SK-N-MC (cell line): ENCODE measurements around the gene PLA2G15.

Experiments used
- EZH2 ChIP-seq: fragments of 200-600 bp; sonication (generic); IDR thresholded peaks from one replicate; pipeline ENCODE4 v1.6.1; 2017; ENCODE audit warnings: antibody characterized with exemption
- POLR2AphosphoS5 ChIP-seq: IDR thresholded peaks from 2 replicates; pipeline ENCODE4 v1.6.1; 2012; ENCODE audit warnings: mild to moderate bottlenecking, low read depth, low read length, borderline replicate concordance

DNA sequence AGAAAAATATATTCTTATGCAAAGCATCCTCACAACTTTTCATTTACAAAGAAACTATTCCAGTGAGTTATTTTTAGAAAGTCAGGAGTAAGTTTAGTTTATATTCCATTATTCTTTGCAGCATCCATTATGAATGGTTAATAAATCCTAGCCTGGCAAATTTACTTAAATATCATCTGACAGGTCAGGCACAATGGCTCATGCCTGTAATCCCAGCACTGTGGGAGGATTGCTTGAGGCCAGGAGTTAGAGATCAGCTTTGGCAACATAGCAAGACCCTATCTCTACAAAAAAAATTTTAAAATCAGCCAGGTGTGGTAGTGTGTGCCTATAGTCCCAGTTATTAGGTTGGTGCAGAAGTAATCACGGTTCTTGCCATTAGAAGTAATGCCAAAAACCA lies 22.1 kb upstream of the PLA2G15 start:
- TF ChIP-seq POLR2AphosphoS5 (no peak), EZH2 (no peak)
